Measurements from ENCODE around the gene PDZD8. TPM values are rescaled to one million over a fixed set of nuclear protein-coding genes. Genes with fewer than 3 reads are reported as not detected.

PDZD8 gene
- total RNA-seq, 2 experiments from 2014 or later, result 12.5 to 15.9 TPM

Other genes with a start within 250 kb of the PDZD8 start
- gene VAX1, start 237.2 kb downstream of the PDZD8 start, total RNA-seq, result not detected
- not detected for gene KCNK18, start 178.0 kb downstream of the PDZD8 start, total RNA-seq
- under 1 TPM; 0.14 to 0.21 TPM for gene SLC18A2, start 134.3 kb downstream of the PDZD8 start, total RNA-seq
- gene EMX2, start 167.3 kb upstream of the PDZD8 start, total RNA-seq, result not detected

All from activated CD4-positive, alpha-beta T cell treated with anti-CD3 and anti-CD28 coated beads for 36 hours (primary cell).